Endothelial cell of umbilical vein (primary cell): Measurements from ENCODE around the gene WEE2.

Experiments used
- CTCF ChIP-seq, 2 donors: IDR thresholded peaks; 1 replicate in 1 of 2; 2 replicates in 1 of 2; pipeline ENCODE4 v1.5.1; 2011; ENCODE audit warnings: low read length in 2 of 2, mild to moderate bottlenecking in 2 of 2, moderate library complexity in 2 of 2, control low read depth in 1 of 2, inconsistent platforms in 1 of 2, low read depth in 1 of 2; ENCODE audit not compliant: insufficient read depth in 1 of 2; ENCODE audit errors: extremely low read depth in 1 of 2
- JUN ChIP-seq: IDR thresholded peaks from 2 replicates; pipeline ENCODE4 v1.6.1; 2011; ENCODE audit warnings: borderline replicate concordance, low read depth; ENCODE audit not compliant: insufficient read length, insufficient read depth
- POLR2A ChIP-seq: IDR thresholded peaks from 2 replicates; pipeline ENCODE4 v1.6.1; 2012; ENCODE audit warnings: low read depth, mild to moderate bottlenecking, control low read depth, low read length
- POLR2AphosphoS5 ChIP-seq: IDR thresholded peaks from 2 replicates; pipeline ENCODE4 v1.6.1; 2012; ENCODE audit warnings: low read depth, mild to moderate bottlenecking, control low read depth, low read length, moderate library complexity; ENCODE audit not compliant: insufficient read depth

- no peak for TF ChIP-seq POLR2AphosphoS5
- peak; percentile 20 to 22 for TF ChIP-seq CTCF (IDR thresholded peaks at IDR 0.05; ENCODE audit: extremely low read depth in 1 of 2, insufficient read depth in 1 of 2, low read depth in 1 of 2, low read length in 2 of 2)
- TF ChIP-seq POLR2A = no peak
- TF ChIP-seq JUN = no peak
Observed at GRCh38 chr7:141754939-141755338, 46.8 kb downstream of the WEE2 start.
